ENCODE data around the gene SERINC2.
"Not testable (repeated sequence)": the region's sequence is repeated elsewhere in the genome, so short reads cannot be mapped to it uniquely, and the experiment has no call there.

SERINC2 gene

DNA sequence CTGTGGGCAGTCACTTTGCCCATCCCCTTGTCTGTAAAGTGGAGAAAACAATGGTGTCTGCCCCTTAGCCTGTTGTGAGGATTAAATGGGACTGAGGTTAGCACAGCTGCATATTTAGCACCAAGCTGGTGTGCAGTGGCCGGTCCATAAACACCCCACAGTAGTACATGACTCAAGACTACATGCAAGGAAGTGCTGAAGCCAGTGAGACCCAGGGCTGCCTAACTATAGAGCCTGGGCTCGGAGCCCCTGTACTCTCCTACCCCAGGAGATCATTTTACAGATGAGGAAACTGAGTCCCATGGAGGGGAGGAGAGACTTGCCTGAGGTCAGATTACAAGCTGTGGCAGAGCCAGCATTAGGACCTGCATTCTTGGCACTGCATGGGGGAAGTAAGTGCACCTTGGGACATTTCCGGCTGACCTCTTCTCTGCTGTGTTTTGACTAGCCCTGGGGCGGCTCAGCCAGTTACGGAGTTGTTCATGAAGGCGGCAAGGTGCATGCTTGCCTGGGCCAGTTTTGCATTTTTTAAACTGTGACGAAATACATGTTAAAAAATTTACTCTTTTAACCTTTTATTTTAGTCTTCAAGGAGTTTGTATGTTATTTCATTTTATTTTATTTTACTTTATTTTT, 3.2 kb downstream of the SERINC2 start:
- DNase-seq, result no peak

GRCh38 chr1:31417148-31417547, 4.1 kb downstream of the SERINC2 start:
- DNase-seq, result no peak

- DNase-seq, result no peak
These were observed 5.8 kb downstream of the SERINC2 start for GRCh38 chr1:31418626-31419323.

DNA sequence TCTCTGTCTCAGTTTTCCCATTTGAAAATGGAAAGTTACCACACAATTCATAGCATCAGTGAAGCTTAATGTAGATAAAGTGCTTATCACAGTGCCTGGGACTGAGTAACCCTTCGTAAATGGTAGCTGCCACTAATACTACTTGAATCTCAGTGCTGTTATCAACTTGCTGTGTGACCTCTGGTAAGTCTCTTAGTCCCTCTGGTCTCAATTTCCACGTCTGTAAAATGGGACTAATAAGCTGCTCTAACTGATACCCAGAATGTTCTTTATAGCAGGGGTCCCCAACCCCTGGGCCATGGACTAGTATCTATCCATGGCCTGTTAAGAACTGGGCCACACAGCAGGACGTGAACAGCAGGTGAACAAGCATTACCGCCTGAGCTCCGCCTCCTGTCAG, 7.7 kb downstream of the SERINC2 start:
- DNase-seq, result no peak

DNA sequence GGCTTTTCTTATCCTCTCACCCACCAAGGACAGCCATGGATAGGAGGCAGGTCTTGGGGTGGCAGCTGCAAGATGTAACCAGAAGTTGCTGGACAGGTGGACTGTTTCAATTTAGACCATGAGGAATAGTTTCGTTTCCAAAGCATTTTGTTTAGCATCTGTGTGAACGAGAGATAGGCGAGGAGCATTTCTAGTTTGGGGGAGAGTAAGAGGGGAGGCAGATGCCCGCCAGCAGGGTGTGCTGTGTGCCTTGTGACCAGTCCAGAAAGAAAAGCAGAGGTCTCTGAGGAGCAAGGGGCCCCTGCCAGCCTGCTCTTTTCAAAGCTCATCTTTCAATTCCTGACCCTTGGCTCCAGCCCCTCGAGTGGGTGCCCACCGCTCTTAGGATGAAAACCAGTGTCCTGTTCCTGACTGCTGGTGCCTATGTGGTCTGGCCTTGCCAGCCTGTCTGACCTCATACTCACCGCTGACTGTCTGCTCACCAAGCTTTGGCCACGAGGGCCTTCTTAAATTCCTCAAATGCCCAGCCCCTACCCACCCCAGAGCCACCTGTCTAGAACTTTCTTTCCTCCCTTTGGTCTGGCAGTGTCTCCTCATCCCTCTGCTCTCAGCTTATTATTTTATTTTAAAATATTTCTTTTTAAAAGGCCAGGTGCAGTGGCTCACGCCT, 8.5 kb downstream of the SERINC2 start:
- DNase-seq, result no peak

DNA sequence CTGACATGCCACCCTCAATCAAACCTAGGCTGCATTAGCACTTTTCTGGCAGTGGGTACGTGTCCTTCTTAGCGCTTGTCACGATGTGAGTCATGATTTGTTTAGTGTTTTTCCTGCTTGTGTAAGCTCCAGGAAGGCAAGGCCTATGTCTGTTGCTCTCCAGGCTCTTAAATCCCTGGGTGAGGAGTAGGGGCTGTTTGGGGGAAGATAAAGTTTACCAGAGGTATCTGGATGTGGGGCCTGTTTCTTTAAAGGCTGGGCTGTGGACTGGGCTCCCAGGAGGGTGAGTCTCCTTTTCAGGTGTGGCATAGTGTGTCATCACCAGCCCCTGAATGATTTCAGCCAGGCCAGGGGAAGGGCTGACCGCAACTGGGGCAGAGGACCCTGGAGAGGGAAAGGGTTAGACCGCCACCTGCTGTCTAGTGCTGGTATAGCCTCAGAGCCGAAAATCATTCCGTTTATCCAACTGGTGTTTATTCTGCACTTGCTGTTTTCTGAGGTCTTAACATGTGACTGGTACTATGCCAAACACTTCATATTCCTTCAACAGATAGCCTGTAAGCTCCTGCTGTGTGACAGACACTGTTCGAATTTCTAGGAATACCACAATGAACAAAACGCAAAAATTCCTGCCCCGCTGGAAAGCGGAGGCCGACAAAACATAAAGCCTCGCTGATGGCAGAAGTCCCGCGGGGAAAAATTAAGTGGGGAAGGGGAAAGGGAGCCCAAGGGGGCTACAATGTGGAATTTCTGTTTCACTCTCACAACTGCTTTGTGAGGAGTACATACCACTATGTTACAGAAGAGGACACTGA, 9.7 kb downstream of the SERINC2 start:
- DNase-seq, result no peak

GRCh38 chr1:31423418-31423947, 10.5 kb downstream of the SERINC2 start:
- DNase-seq, result no peak

DNA sequence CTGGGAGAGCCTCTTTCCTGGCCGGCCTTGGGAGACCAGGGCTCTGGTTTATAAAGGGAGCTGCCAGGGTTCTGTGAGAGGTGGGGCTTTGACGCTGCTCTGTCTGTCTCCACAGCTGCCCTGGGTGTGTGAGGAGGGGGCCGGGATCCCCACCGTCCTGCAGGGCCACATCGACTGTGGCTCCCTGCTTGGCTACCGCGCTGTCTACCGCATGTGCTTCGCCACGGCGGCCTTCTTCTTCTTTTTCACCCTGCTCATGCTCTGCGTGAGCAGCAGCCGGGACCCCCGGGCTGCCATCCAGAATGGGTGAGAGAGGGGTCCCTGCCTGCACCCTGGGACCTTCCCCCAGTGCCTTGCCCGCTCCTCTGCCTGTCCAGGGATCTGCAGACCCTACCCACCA, 11.6 kb downstream of the SERINC2 start:
- DNase-seq, result no peak

- no peak for DNase-seq
These were observed 12.5 kb downstream of the SERINC2 start for GRCh38 chr1:31425301-31426081.

DNA sequence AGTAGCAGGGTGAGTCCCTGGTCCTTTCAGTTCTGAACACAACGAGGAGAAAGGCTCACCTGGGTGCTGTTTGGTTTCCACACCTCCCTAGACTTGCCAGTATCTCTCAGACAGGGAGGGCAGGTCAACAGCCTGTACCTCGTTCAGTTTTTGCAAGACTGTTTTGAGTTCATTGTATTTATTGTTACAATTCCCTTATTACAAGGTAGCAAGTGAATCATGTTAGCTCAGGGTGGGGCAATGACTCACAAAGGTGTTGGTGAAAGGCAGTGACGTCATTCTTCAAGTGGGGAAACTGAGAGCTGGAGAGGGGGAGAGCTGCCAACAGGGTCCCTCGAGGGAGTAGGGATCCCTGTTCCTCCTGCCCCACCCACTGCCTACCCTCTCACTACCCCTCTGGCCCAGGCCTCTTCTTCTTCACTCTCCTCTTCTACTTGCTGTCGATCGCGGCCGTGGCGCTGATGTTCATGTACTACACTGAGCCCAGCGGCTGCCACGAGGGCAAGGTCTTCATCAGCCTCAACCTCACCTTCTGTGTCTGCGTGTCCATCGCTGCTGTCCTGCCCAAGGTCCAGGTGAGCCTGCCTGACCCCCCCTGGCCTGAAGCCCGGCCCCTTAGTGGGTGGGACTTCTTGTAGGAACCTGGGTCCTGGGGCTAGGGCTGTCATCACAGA, 13.4 kb downstream of the SERINC2 start:
- DNase-seq, result no peak

DNA sequence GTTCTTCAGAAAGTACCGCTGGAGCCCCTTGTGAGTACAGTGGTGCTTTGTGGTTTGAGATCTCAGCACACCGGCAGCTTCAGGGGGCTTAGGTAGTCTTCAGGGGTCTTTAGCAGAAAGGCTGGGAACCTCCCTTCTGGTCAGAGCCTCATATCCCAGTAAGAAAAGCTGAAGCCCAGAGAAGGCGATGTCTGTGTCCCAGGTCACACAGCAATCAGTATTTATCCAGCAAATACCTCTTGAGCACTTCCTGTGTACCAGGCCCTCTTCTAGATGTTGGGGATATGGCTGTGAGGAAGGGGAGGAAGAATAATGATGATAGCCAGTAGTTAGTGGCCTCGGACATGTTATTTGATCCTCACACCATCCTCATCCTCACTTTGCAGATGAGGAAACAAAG, 14.3 kb downstream of the SERINC2 start:
- DNase-seq, result no peak

- no peak for DNase-seq
These were observed 15.6 kb downstream of the SERINC2 start for GRCh38 chr1:31428436-31429221.

DNA sequence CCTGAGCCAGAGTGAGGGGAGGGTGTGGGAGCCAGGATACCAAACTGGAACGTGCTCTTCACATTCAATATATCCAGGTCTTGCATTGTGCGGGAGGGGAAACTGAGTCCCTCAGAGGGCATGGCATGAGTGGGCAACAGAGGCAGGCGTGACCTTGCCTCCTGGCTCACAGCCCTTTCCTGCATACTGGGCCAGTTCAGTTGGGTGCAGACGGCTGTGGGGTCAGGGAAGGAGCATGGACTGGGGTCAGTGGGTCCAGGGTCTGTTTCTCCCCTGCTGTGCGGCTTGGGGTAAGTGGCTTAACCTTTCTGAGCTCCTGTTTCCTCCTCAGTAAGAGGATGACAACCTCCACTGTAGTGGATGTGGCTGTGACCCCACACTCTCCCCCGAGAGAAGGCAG, 16.6 kb downstream of the SERINC2 start:
- no peak for DNase-seq

- DNase-seq, result not testable (repeated sequence)
These were observed 18.6 kb downstream of the SERINC2 start for GRCh38 chr1:31431351-31432257.

DNA sequence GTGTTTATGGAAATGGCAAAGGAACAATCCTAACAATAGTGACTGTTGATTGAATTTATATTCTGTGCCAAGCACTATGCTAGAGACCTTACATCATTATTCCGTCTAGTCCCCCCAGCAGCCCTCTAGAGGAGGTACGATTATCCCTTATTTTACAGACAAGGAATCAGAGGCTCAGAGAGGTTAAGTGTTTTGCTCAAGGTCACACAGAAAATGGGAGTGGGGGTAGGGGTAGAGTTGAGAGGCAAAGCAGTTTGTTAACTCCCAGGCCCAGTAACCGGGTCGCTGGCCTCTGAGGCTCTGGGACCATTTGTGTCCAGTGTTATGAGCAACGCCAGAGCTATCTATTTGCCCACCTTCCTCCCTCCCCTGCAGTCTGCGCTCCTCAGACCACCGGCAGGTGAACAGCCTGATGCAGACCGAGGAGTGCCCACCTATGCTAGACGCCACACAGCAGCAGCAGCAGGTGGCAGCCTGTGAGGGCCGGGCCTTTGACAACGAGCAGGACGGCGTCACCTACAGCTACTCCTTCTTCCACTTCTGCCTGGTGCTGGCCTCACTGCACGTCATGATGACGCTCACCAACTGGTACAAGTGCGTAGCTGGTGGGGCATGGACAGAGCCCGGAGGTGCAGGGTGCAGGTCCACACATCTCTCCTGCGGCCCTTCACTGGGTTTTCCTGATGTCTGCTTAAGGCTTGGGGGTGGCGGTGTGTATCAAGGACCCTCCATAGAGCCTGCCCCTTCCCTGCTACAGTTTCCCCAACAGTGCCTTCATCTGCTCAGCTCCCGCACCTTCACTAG, 19.8 kb downstream of the SERINC2 start:
- no peak for DNase-seq

- no peak for DNase-seq
These were observed 20.4 kb downstream of the SERINC2 start for GRCh38 chr1:31433396-31433930.

- no peak for DNase-seq
These were observed 21.3 kb downstream of the SERINC2 start for GRCh38 chr1:31434101-31434871.

- no peak for DNase-seq
These were observed 22.0 kb downstream of the SERINC2 start for GRCh38 chr1:31434979-31435378.

Data from cortex of kidney (tissue), 1 donor.